Inflammatory macrophage treated with lipopolysaccharide for 1 hour (primary cell): ENCODE measurements around the gene NRDC.
"Not testable (repeated sequence)": the region's sequence is repeated elsewhere in the genome, so short reads cannot be mapped to it uniquely, and the experiment has no call there.

Source experiments
- DNase-seq, 2 donors: peaks; one replicate each; pipeline ENCODE4 v3.0.0-alpha.2; 2020 to 2022

Gene NRDC

DNA sequence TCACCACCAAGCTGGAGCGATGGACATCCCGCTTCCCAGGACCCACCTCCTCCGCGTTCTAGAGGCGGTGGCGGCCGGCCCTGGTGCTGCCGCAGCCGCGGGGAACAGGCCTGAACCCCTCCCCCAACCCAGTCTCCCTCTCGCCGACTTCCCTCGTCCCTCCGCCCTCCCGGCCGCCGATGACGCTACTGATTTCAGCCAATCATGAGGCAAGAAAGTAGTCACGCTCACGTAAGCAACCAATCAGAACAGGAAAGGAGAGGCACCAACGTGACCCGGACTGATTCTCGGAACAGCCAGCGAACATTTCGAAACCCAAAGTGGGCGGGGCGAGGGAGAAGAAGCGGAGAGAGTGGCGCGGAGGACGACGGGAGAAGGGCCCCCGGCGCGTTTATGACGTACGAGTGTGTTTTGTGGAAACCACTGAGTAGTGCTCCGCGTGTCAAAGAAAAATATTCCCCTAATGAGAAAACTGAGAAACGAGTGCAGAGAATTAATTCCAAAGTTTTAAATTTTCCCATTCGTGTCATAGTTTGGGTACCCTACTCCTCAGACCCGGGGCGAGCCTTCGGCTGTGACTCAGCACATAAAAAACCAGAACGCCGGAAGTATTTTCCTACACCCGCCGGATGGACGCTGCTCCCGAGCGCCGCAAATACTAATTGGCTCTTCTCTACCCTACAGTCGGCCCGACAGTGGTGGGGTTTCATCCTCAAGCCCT lies at the start of gene NRDC:
TSS of gene NRDC (minus strand) at position 112 of the 721 bp plus-strand sequence. CDS start 112 bp downstream, outside the sequence.
- peak; percentile 100 for DNase-seq

- DNase-seq = no peak
These were observed 48.5 kb upstream of the NRDC start for GRCh38 chr1:51927029-51927428.

GRCh38 chr1:51926171-51926812 lies 47.8 kb upstream of the NRDC start:
- no peak for DNase-seq

- DNase-seq = no peak
These were observed 45.9 kb upstream of the NRDC start for GRCh38 chr1:51924455-51924854.

- DNase-seq = no peak
These were observed 43.5 kb upstream of the NRDC start for GRCh38 chr1:51922040-51922439.

GRCh38 chr1:51920130-51920529 lies 41.6 kb upstream of the NRDC start:
- DNase-seq = no peak

DNA sequence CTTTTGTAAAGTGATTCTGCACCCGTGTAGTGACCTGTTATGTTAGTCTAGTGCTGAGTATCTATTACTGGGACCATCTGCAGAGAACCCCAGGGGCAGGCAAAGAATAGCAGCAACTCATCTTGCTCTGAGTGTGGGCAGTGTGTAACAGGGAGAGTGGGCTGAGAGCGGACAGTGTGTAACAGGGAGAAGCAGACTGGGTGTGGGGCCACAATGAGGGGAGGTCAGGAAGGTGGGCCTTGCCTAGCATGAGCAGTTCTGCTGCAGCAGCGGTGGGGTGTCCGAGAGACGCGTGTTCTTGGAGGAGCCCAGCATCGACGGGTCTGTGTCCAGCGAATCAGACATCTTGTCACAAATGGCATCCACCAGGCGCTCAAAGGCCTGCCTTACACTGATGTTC lies 41.2 kb upstream of the NRDC start:
- no peak for DNase-seq

- no peak for DNase-seq
These were observed 38.3 kb upstream of the NRDC start for GRCh38 chr1:51916587-51917405.

GRCh38 chr1:51915951-51916350 lies 37.4 kb upstream of the NRDC start:
- DNase-seq = no peak

DNA sequence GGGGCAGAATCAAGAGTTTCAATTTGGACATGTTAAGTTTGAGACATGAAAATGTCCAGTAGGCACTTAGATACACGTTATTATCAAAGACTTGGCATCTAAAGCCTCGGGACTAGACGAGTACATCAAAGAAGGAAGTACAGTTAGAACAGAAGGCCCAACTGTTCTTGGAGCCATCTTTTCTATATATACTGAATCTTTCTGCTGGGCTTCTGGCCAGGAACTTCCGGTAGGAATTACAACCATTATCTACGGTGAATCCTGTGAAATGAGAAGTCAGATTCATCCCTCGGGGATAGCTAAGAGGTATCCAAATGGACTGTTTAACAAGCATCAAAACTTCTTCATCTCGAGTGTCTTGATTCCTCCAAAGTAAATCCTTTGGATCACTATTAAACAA lies 34.4 kb upstream of the NRDC start:
- DNase-seq = no peak

DNA sequence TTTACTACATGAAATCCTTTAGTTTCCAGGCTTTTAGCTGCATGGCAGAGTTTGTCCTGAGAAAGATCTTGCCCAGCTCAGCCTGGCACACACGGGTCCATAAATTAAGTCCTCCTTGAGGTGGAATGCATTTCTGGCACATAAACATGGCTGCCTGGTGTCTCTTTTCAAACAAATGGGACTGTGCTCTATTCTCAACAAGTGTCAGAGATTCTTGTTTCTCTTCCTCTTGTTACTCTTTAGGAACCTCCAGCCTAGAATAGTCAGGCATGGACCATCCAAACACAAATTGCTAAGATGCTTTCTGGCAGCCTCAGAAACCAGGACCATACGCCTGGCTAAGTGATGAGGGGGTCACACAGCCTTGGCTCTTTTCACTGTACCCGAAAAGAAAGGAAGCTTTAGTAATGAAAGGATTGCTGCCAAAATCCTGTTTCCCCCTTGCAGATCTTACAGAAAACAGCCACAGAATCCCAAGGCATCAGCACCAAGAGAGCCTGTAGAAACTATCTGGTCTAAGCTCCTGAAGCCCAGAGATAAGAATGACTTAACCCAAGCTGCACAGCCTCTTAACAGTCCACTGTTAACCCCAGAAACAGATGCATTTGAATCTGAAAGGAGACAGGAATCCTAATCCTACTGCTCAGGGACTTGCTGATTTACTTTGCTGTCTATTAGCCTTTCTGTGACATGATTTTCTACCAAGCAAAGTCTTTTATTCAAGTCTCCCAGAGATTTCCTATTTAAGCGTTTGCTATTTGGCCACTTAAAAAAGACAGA lies 31.9 kb upstream of the NRDC start:
- no peak for DNase-seq

DNA sequence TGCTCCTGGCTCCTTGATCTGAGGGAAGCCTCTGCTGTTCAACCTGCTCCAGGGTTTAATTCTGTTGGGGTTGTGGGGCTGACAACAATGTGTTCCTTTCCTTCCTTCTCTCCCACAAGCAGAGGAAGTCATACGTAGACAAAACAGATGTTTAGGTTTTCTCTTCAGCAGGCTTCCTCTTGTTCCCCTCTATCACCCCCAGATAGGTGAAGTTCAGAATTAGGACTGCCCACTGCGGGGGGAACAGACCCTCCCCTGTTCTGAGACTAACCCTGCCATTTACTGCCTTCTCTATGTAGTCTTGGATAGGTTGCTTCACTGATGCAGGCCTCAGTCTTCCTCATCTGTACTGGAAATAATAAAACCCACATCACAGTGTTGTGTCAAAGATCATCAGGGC lies 30.0 kb upstream of the NRDC start:
- no peak for DNase-seq

DNA sequence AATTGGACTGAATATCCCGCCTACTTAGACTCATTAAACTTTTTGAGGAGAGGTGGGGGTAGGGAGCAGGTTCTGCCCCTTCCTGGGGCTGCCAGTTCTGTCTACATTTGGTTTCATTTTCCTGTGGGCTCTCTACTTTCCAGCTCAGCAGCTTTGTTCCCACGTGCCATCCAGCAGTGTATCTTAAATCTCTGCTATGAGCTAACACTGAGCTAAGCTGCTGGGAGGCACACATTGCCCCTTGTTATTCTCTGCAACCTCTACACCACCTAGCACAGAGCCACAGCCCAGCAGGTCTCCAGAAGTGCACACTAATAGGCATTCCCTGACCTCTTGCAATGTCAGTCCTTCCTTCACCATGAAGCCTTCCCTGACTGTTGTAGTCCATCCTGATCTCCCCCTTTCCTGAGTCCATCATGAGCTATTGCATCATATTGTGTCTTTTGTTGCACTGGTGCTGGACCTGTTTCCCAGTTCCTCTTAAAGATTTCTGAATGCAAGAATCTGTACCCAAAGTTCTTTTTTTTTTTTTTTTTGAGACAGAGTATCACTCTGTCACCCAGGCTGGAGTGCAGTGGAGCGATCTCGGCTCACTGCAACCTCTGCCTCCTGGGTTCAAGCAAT lies 28.7 kb upstream of the NRDC start:
- DNase-seq = no peak

- DNase-seq = no peak
These were observed 28.0 kb upstream of the NRDC start for GRCh38 chr1:51906306-51907078.

DNA sequence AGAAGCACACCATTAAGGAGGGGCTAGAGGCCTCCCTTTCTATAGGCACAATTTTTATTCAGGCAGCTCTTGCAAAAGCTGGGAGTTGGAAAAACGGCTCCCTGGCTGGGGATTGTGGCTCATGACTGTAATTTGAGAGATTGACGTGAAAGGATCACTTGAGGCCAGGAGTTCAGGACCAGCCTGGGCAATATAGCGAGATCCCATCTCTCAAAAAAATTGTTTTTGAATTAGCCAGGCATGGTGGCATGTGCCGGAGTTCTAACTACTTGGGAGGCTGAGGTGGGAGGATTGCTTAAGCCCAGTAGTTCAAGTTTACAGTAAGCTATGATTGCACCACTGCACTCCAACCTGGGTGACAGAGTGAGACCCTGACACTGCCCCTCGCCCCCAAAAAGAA lies 23.9 kb upstream of the NRDC start:
- no peak for DNase-seq

- DNase-seq = no peak
These were observed 22.6 kb upstream of the NRDC start for GRCh38 chr1:51901151-51901550.

GRCh38 chr1:51899022-51899421 lies 20.5 kb upstream of the NRDC start:
- DNase-seq = no peak

GRCh38 chr1:51898090-51898734 lies 19.7 kb upstream of the NRDC start:
- no peak for DNase-seq

DNA sequence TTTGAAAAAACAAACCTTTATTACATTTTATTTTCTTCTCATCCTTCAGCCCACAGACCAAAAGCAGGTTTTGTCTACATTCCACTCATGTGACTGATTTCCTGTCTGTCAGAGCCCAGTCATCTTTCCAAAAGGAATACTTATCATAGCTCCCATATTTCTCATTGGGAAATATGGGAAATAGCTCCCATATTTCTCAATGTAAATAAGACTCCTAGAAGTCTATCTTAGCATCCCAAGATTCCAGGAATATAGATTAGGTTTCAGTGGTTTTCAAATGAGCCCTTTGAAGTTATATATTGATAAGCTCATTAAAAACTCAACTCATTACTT lies 19.1 kb upstream of the NRDC start:
- DNase-seq = no peak

DNA sequence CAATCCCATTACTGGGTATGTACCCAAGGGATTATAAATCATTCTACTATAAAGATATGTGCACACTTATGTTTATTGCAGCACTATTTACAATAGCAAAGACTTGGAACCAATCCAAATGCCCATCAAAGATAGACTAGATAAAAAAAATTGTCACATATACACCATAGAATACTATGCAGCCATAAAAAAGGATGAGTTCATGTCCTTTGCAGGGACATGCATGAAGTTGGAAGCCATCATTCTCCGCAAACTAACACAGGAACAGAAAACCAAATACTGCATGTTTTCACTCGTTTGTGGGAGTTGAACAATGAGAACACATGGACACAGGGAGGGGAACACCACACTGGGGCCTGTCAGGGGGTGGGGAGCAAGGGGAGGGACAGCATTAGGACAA lies 16.2 kb upstream of the NRDC start:
- DNase-seq = not testable (repeated sequence)

- DNase-seq = no peak
These were observed 265 bp downstream of the NRDC start for GRCh38 chr1:51878308-51878615.
